GM19467 (cell line): Measurements from ENCODE around the gene ST3GAL3.

Source experiments
- ATAC-seq: cut with Tn5 transposase; IDR thresholded peaks from one replicate; pipeline ENCODE4 v1.9.1; 2021; ENCODE audit warnings: mild to moderate bottlenecking, moderate library complexity; ENCODE audit not compliant: unreplicated experiment

Gene ST3GAL3

GRCh38 chr1:43847290-43847689 lies 140.0 kb downstream of the ST3GAL3 start:
- no peak for ATAC-seq

- no peak for ATAC-seq
These were observed 140.5 kb downstream of the ST3GAL3 start for GRCh38 chr1:43847882-43848281.

DNA sequence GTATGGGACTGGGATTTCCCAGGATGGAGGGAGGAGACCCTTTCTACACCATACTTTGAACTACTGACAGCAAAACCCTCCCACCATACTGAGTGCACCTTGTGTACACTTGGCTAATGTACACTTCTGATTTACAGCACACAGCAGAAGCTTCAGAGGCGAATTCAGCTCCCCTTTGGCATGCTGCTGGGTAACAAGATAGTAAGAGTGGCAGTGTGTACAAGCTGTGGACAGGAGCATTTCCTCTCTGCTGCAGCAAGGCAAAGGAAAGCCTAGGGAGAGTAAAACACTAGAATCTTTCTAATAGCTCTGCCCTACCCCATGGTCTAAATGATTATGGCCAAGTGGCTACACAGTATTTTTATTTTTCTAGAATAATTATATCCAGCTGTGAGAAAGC lies 142.3 kb downstream of the ST3GAL3 start:
- no peak for ATAC-seq

- no peak for ATAC-seq
These were observed 143.4 kb downstream of the ST3GAL3 start for GRCh38 chr1:43850591-43851233.

DNA sequence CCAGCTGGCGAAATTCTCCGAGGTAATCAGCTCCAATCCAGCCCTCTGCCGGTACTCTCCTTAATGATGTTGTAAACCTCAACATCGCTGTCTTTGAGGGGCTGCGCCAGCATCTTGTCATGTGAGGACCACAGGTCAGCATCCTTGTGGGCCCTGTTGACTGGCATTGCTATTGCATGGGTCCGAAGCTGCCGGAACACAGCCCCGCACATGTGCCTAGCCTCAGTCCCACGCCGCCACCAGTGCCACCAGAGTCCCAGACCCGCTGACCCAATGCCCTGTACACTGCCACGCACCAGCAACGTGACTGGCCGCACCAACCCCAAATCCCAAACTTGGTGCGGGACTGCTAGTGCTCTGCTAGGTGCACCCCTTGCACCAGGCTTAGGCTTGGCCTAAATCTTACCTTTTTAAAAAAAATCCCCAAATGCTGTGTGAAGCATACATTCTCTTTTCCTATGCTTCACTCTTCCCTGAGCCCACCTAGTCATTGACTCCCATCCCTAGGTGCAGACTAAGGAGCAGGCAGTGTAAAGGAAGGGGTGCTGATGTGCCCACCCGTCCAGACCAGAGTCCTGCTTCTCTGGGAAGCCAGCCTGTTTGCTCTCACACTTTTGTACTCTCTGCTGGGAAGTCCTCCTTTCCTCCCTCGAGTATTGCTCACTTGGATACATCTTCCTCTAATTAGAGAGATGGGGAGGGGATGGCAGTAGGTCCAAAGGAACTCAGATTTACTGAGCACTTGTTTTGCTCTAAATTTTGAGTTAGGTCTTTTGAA lies 144.4 kb downstream of the ST3GAL3 start:
- no peak for ATAC-seq

DNA sequence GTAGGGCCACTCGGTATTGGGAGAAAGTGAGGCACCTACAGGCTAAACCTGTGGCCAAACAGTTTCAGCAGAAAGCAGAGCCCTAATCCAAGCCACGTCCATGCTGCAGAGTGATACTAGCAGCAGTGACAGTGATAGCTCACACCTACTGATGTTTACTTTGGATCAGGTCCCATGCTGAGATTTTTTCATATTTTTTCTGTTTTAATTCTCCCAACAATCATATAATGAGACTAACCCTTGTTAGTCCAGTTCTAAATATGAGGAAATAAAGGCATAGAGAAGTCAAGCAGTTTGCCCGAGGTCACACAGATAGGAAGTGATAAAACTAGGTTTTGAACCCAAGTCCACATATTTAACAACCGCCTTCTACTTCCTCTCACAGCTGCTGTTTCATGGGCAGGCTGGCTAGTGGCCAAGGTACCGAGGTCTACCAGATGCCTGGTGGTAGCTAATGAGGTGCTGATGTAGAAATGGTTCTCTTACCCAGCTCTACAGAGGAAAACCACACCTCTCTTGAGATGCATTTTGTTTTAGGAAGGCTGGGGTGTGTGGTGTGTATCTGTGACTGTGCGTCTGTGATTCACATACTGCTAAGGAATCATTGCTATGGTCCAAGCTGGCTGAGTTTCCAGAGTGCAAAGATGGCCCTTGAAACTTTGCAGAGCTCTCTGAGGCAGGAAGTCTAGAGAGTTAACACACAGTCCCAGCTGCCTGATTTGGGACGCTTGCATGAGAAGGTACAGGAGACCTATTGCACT lies 146.0 kb downstream of the ST3GAL3 start:
- no peak for ATAC-seq

DNA sequence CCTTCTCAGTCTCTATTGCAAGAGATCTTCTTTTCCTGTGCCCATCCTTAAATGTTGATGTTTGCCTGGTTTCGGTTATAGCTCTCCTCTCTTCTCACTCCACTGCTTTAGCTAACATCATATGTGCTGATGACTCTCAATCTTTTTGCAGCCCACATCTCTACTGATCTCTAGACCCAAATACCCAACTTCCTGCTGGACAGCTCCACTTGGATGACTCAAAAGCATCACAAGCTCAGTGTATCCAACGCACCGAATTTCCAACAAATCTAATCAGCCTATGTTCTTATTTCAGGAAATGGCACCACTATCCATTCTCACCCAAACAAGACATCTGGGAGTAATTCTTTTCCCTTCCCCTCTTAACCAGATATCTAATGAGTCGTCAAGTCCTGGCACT lies 147.1 kb downstream of the ST3GAL3 start:
- no peak for ATAC-seq

DNA sequence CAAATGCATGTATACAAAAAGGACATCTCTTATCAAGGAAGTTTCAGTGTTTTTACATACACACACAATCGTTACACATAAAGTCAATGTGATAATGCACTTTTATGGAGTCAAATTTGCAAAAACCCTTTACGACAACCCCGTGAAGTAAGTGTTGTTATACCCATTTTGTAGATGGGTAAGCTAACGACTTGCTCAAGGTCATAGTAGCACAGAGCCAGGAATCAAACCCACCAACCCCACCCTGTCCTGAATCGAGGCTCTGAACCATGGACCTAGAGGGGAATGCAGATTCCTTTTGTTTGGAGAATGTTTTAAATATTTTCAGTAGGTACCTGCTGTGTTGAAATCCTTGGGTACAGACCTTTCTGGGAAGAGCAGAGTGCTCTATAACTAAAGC lies 148.9 kb downstream of the ST3GAL3 start:
- ATAC-seq = no peak

DNA sequence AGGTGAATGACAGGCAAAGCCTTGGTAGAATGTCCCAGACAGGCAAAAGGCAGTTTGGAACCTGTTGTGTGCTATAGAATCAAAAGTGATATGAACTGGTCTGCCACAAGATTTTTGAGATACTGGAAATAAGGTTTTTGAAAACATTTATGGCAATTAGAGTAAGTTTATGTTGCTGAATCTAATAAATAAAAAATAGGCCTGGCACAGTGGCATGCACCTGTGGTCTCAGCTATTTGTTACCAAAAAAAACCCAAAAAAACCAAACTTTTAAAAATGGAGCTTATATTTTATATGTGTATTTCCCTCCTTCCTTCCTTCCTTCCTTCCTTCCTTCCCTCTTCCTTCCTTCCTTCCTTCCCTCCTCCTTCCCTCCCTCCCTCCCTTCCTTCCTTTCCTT lies 149.8 kb downstream of the ST3GAL3 start:
- no peak for ATAC-seq

GRCh38 chr1:43858324-43858723 lies 151.0 kb downstream of the ST3GAL3 start:
- ATAC-seq = no peak

DNA sequence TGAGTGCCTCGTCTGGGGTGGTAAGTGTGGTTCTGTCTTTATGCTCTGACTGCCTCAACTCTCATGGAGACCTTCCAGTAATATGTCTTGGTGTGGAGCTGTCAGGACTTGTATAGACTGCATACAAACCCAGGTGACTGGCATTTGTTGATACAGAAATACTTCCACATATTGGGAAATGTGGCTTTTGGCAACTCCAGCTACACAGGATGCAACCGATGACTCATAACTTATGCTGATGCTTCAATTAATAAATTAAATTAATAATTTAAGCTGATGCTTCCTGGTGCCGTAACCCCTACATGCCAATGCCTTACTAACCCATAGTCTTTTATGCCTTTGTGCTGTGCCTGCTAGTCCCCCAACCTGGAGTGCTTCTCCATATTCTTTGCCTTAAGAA lies 154.0 kb downstream of the ST3GAL3 start:
- ATAC-seq = no peak

- ATAC-seq = no peak
These were observed 154.8 kb downstream of the ST3GAL3 start for GRCh38 chr1:43861988-43862735.

GRCh38 chr1:43864111-43865045 lies 157.0 kb downstream of the ST3GAL3 start:
- no peak for ATAC-seq

- ATAC-seq = no peak
These were observed 158.9 kb downstream of the ST3GAL3 start for GRCh38 chr1:43866201-43866600.

DNA sequence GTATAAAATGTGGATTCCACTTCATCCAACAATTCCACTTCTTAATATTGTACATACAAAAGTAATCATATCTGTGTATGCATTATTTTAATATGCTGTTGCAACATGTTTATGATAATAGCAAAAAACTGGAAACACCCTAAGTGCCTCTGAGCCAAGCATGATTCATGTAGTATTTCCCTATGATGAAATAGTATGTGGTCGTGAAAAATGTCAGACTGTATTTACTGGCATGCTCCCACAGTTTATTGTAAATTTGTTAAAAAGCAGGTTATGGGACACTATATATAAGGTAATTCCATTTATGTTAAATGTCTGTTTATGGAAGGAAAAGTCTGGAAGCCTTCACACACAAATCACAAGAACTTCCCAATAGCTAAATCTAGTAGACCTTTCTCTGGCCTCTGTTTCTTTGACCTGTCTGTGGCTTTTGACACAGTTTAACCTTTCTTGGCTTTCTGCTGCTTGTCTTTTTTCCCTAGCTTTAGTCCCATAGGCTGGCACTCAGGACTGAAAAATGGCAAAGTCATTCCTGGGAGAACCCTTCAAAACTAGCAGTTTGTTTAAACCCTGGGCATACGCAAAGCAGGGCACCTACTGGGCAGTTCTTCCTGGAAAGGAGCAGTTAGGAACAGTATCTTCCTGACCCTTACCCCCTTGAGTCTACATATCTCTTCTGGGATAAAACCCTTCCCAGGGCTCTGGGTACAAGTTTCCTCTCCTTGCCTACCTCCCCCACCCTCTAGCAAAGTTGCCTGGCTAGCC lies 160.8 kb downstream of the ST3GAL3 start:
- ATAC-seq = no peak

DNA sequence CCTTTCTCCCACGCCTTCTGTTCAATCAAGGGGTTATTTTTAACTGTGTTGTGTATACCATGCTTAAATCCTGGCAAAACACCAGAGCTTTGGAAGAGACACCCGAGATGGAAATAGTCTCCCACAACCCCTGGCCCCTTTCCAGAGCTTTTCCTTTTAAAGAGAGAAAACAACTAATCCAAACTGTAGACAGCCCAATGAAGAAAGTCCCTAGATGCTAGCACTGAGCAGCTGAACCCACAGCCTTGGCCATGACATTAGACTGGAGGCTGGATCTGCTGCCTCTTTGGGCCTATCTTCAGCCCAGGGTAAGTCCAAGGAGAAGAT lies 161.4 kb downstream of the ST3GAL3 start:
- ATAC-seq = no peak

- no peak for ATAC-seq
These were observed 163.0 kb downstream of the ST3GAL3 start for GRCh38 chr1:43870306-43870705.

DNA sequence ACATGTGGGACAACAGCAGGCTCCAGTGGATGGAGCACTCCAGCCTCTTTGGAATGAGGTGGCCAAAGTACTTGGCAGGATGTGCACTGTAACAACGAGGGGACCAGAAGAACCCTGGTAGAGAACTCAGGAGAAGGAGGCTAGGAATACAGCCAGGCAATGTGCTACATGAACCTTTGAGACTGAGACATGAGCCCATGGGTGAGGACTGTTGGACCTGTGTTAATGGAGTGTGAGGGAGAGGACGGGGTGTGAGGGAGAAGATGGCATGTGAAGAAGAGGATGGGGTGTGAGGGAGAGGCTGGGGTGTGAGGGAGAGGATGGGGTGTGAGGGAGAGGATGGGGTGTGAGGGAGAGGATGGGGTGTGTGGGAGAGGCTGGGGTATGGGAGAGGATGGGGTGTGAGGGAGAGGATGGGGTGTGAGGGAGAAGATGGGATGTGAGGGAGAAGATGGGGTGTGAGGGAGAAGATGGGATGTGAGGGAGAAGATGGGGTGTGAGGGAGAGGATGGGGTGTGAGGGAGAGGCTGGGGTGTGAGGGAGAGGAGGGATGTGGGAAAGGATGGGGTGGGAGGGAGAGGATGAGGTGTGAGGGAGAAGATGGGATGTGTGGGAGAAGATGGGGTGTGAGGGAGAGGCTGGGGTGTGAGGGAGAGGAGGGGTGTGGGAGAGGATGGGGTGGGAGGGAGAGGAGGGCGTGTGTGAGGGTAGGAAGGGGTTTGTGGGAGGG lies 164.0 kb downstream of the ST3GAL3 start:
- no peak for ATAC-seq

- no peak for ATAC-seq
These were observed 164.9 kb downstream of the ST3GAL3 start for GRCh38 chr1:43872280-43872679.
